Retinal pigment epithelial cell (primary cell): Measurements from ENCODE around the gene DNAH8.

Source experiments
- DNase-seq: peaks from one replicate; pipeline ENCODE4 v3.0.0-alpha.2; 2010; ENCODE audit warnings: low read depth
- H3K4me3 ChIP-seq: 2 replicates; pipeline ENCODE4 v1.5.1; 2011; ENCODE audit warnings: mild to moderate bottlenecking, low read length, control low read depth, moderate library complexity
- CTCF ChIP-seq: conservative IDR thresholded peaks from 2 replicates; pipeline ENCODE4 v1.5.1; 2011; ENCODE audit warnings: low read depth, low read length, control low read depth, inconsistent platforms

Gene DNAH8

GRCh38 chr6:39051399-39052122, 336.4 kb downstream of the DNAH8 start:
- H3K4me3 ChIP-seq, result no peak overlapping the region
- TF ChIP-seq CTCF, result no peak
- no peak for DNase-seq

GRCh38 chr6:39053016-39053624, 338.0 kb downstream of the DNAH8 start:
- H3K4me3 ChIP-seq, result no peak overlapping the region
- TF ChIP-seq CTCF, result no peak
- DNase-seq, result no peak

GRCh38 chr6:39053854-39054576, 338.9 kb downstream of the DNAH8 start:
- H3K4me3 ChIP-seq, result no peak overlapping the region
- DNase-seq, result no peak
- no peak for TF ChIP-seq CTCF

- no peak for DNase-seq
- TF ChIP-seq CTCF, result no peak
- no peak overlapping the region for H3K4me3 ChIP-seq
Measured at GRCh38 chr6:39054577-39055142, 339.5 kb downstream of the DNAH8 start.

GRCh38 chr6:39055661-39056060, 340.6 kb downstream of the DNAH8 start:
- H3K4me3 ChIP-seq, result no peak overlapping the region
- TF ChIP-seq CTCF, result no peak
- no peak for DNase-seq

- TF ChIP-seq CTCF, result no peak
- H3K4me3 ChIP-seq, result no peak overlapping the region
- no peak for DNase-seq
Measured at GRCh38 chr6:39056191-39056590, 341.1 kb downstream of the DNAH8 start.
